CD4-positive, alpha-beta memory T cell (primary cell): ENCODE results near the gene RDH8. TPM values are rescaled to one million over a fixed set of nuclear protein-coding genes. Genes with fewer than 3 reads are reported as not detected.

Experiments
- CTCF ChIA-PET: fragments of 350-600 bp; sonication (Branson Sonifier 250); formaldehyde crosslinking; loops from one replicate; lab custom pipeline; 2021; ENCODE audit warnings: inconsistent platforms; ENCODE audit not compliant: partially characterized antibody; lab: Charles Lee
- POLR2A ChIA-PET: fragments of 350-600 bp; sonication (Branson Sonifier 250); formaldehyde crosslinking; loops from one replicate; lab custom pipeline; 2021; ENCODE audit not compliant: partially characterized antibody; lab: Charles Lee
- DNase-seq, 5 donors: peaks; one replicate each; pipeline versions ENCODE4 v3.0.0 to v3.0.0-alpha.2; 2020 to 2022; ENCODE audit warnings: mixed read lengths in 1 of 5
- H3K27ac ChIP-seq: one replicate; pipeline ENCODE4 v1.7.0; 2013; ENCODE audit warnings: low read depth, low read length
- H3K27me3 ChIP-seq: 2 replicates; pipeline ENCODE4 v1.7.0; 2013; ENCODE audit warnings: mild to moderate bottlenecking, low read length, moderate library complexity; ENCODE audit not compliant: insufficient read depth
- H3K36me3 ChIP-seq: 2 replicates; pipeline ENCODE4 v1.7.0; 2013; ENCODE audit warnings: mild to moderate bottlenecking, low read length, moderate library complexity; ENCODE audit not compliant: insufficient read depth
- H3K4me1 ChIP-seq: 2 replicates; pipeline ENCODE4 v1.7.0; 2013; ENCODE audit warnings: mild to moderate bottlenecking, low read length, moderate library complexity; ENCODE audit not compliant: insufficient read depth
- H3K4me3 ChIP-seq, 2 donors: one replicate each; pipeline ENCODE4 v1.7.0; 2013; ENCODE audit warnings: low read length in 2 of 2, mild to moderate bottlenecking in 1 of 2
- H3K9me3 ChIP-seq, 2 donors: one replicate each; pipeline ENCODE4 v1.7.0; 2013; ENCODE audit warnings: low read length in 2 of 2, control low read depth in 1 of 2; ENCODE audit not compliant: control insufficient read depth in 1 of 2
- H3K27ac Mint-ChIP-seq, 7 donors: one replicate each; pipeline ENCODE4 v1.8.0; 2020 to 2021; ENCODE audit warnings: mixed read lengths in 7 of 7, mild to moderate bottlenecking in 6 of 7, inconsistent platforms in 3 of 7, moderate library complexity in 3 of 7
- H3K27me3 Mint-ChIP-seq, 2 donors: one replicate each; pipeline ENCODE4 v1.8.0; 2020 to 2021; ENCODE audit warnings: mixed read lengths in 2 of 2
- H3K36me3 Mint-ChIP-seq, 2 donors: one replicate each; pipeline ENCODE4 v1.8.0; 2020 to 2021; ENCODE audit warnings: mixed read lengths in 2 of 2, inconsistent platforms in 1 of 2, mild to moderate bottlenecking in 1 of 2
- H3K4me1 Mint-ChIP-seq, 4 donors: one replicate each; pipeline ENCODE4 v1.8.0; 2020 to 2021; ENCODE audit warnings: mixed read lengths in 4 of 4, mild to moderate bottlenecking in 1 of 4
- H3K4me3 Mint-ChIP-seq, 8 donors: one replicate each; pipeline ENCODE4 v1.8.0; 2020 to 2021; ENCODE audit warnings: mixed read lengths in 8 of 8, mild to moderate bottlenecking in 7 of 8, moderate library complexity in 6 of 8, inconsistent platforms in 3 of 8
- H3K9me3 Mint-ChIP-seq, 8 donors: one replicate each; pipeline ENCODE4 v1.8.0; 2020 to 2021; ENCODE audit warnings: mixed read lengths in 8 of 8, mild to moderate bottlenecking in 5 of 8, inconsistent platforms in 3 of 8, moderate library complexity in 1 of 8
- intact Hi-C: fragments of 100-400 bp; cut with micrococcal nuclease; formaldehyde crosslinking; loops from one replicate; pipeline ENCODE4 v1.15.1; 2023
- polyA plus RNA-seq, 2 donors: library from polyadenylated mRNA; unstranded; fragments of 300-500 nt; fragmentation: Illumina TruSeq; gene quantifications; one replicate each; pipeline ENCODE4 v1.2.3, GENCODE V29; 2021
- total RNA-seq, 2 experiments: library from RNA; stranded (reverse); gene quantifications; one replicate each; pipeline ENCODE4 v1.2.3, GENCODE V29; 2021

The RDH8 gene
- total and polyA plus RNA-seq, 4 experiments from 2014 or later = not detected

DNA sequence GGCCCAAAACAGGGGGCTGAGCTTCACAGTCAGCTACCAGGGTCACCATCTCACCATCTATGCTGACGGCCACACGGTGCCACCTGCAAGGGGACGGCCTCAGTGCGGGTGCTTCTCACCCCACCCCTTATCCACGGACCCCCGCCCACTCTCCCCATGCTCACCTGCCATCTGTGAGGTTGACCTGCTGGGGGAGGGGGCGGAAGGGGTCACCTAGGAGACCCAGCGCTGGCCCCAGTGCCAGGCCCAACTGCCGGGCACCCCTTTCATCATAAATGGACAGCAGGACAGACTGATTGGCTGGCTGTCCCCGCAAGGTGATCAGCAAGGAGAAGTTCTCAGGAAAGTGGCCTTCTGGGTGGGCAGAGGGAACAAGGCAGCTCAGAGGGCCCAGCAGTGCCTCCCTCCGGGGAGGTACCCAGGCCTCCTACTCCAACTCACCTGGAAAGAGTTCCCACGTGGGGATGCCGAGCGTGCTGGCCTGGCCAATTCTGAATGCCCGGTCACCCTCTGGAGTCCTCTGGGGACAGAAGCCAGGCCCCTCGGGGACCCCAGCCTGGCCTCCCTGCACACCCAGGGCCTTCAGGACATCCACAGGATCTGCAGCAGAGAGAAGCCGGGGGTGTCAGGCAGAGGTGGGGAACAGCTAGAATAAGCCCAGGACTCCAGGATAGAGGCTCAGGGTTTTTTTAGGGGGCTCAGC, 7.5 kb upstream of the RDH8 start:
- intact Hi-C loops = no loop called here

DNA sequence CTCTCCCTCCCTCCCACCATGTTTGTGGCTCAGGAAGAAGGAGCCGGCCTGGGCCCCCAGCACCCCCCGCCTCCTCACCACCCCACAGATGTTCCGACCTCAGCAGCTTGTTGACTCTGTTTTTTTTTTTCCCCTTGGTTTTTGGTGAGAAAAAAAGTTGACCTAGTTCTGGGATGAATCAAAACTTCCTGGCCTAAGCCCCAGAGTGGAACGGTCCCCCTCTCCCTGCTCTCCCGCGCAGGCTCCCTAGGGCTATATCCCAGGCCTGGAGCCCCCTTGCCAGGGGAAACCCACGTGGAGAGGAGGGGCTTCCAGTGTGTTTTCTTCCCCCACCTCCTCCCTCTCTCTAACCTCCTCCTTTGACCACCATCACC, 7.0 kb upstream of the RDH8 start:
- ChIA-PET CTCF (interaction anchor here (3.4 kb wide), 1 partner anchor 21 kb away, joined by 13 read pairs; no protein-coding TSS in a partner anchor), POLR2A (no interaction called here)
- Histone ChIP-seq H3K4me1 (peaks cover 55% of the 10 kb centered on the region), H3K27ac (no peak overlapping the region), H3K27me3 (peaks cover 16% of the 10 kb centered on the region), H3K36me3 (no peaks in the 10 kb centered on the region), H3K4me3 (no peak overlapping the region), H3K9me3 (no peaks in the 10 kb centered on the region)
- Mint-ChIP-seq H3K36me3 (peaks cover 0 to 4% of the 10 kb centered on the region in 2 donors), H3K27me3 (peaks cover 45 to 48% of the 10 kb centered on the region in 2 donors), H3K9me3 (peaks cover 0 to 9% (median under 1%) of the 10 kb centered on the region in 8 donors), H3K4me1 (peaks cover 18 to 60% (median 42%) of the 10 kb centered on the region in 4 donors), H3K4me3 (peak overlapping the region; percentile 17 to 78 (median 58)), H3K27ac (peak overlapping the region in 3 of 7 donors; percentile 1 to 75 (median 47))
- peak in 3 of 5 donors; percentile 16 to 46 (median 23) for DNase-seq
- intact Hi-C loops = no loop called here

More for the DNA sequence above, 7.5 kb upstream of the RDH8 start:
- H3K27ac Mint-ChIP-seq = no peak overlapping the region
- peaks cover 18 to 56% (median 40%) of the 10 kb centered on the region in 4 donors for H3K4me1 Mint-ChIP-seq
- peaks cover 55% of the 10 kb centered on the region for H3K4me1 ChIP-seq
- peaks cover 0 to 9% (median under 1%) of the 10 kb centered on the region in 8 donors for H3K9me3 Mint-ChIP-seq
- ChIA-PET POLR2A (no interaction called here), CTCF (interaction anchor here (3.4 kb wide), 1 partner anchor 22 kb away, joined by 13 read pairs; no protein-coding TSS in a partner anchor)
- peak overlapping the region in 7 of 8 donors; percentile 17 to 78 (median 68) for H3K4me3 Mint-ChIP-seq
- H3K27ac ChIP-seq = no peak overlapping the region
- H3K27me3 ChIP-seq = peaks cover 12% of the 10 kb centered on the region
- no peaks in the 10 kb centered on the region for H3K9me3 ChIP-seq
- H3K36me3 ChIP-seq = no peaks in the 10 kb centered on the region
- peaks cover 0 to 4% of the 10 kb centered on the region in 2 donors for H3K36me3 Mint-ChIP-seq
- H3K4me3 ChIP-seq = no peak overlapping the region
- peaks cover 43 to 45% of the 10 kb centered on the region in 2 donors for H3K27me3 Mint-ChIP-seq
- no peak for DNase-seq

DNA sequence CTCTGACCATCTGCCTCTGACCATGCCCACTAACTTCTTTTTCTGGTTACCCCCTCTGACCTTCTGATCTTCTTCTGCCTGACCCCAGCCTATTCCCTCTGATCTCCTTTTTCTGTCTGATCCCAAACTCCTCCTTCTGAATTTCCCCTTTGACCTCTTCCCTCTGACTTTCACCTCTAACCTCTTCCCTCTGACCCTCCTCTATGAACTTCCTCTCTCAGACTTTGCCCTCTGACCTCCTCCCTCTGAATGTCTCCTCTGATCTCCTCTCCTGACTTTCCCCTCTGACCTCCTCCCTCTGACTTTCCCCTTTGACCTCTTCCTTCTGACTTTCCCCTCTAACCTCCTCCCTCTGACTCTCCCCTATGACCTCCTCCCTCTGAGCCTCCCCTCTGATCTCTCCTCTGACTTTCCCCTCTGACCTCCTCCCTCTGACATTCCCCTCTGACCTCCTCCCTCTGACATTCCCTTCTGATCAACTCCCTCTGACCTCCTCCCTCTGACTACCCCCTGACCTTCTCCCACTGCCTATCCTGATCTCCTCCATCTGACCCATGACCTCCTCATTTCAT, 6.4 kb upstream of the RDH8 start:
- Mint-ChIP-seq H3K27ac (peak overlapping the region in 5 of 7 donors; percentile 1 to 79 (median 47)), H3K36me3 (peaks cover 0 to 4% of the 10 kb centered on the region in 2 donors), H3K9me3 (peaks cover 0 to 9% (median under 1%) of the 10 kb centered on the region in 8 donors), H3K27me3 (peaks cover 42 to 47% of the 10 kb centered on the region in 2 donors), H3K4me1 (peaks cover 18 to 60% (median 42%) of the 10 kb centered on the region in 4 donors), H3K4me3 (peak overlapping the region in 7 of 8 donors; percentile 37 to 78 (median 61))
- POLR2A ChIA-PET = no interaction called here
- no peak for DNase-seq
- Histone ChIP-seq H3K36me3 (no peaks in the 10 kb centered on the region), H3K9me3 (no peaks in the 10 kb centered on the region), H3K4me1 (peaks cover 55% of the 10 kb centered on the region), H3K4me3 (no peak overlapping the region), H3K27ac (no peak overlapping the region), H3K27me3 (peaks cover 16% of the 10 kb centered on the region)
- intact Hi-C loops = no loop called here
- CTCF ChIA-PET = interaction anchor here (3.4 kb wide), 1 partner anchor 21 kb away, joined by 13 read pairs; no protein-coding TSS in a partner anchor

DNA sequence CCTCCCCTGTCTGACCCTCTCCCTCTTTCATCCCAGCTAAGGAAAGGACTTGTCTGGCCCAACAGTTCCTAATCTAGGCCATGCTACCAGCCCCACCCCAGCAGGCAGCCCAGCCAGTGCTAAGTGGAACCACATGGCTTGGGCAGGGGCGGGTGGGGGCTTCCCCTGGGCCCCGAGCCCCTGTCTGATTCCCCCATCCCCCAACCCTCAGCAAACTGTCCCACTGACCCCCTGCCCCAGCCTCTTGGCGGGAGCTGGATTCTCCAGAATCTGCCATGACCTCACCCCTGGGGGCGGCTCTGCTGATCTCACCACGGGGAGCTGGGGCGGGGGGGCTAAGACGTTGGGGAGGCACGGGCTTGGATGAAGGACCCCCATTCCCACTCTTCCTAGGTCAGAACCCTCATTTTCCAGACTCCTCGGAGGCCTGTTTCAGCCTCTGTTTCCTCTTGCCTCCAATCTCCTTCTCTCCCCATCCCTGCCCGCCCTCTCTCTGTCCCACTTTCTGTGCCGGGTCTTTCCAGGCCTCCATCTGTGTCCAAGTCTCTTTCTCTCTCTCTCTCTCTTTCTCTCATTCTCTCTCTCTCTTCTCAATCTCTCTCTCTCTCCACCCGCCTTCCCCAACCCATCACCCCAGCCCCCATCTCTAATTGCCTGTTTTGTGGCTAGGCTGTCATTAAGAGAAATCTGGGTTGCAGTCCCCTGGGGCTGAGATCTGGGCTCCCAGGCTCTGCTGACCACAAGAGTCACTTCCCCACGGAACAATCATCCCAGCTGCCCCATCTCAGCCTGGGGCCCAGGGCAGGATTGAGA, 5.7 kb upstream of the RDH8 start:
- Mint-ChIP-seq H3K27me3 (peaks cover 41 to 48% of the 10 kb centered on the region in 2 donors), H3K4me1 (peaks cover 18 to 57% (median 42%) of the 10 kb centered on the region in 4 donors), H3K36me3 (peaks cover 0 to 4% of the 10 kb centered on the region in 2 donors), H3K27ac (peak overlapping the region in 1 of 7 donors; percentile 60), H3K4me3 (peak overlapping the region in 6 of 8 donors; percentile 29 to 78 (median 47)), H3K9me3 (peaks cover 0 to 9% (median under 1%) of the 10 kb centered on the region in 8 donors)
- H3K27me3 ChIP-seq = peaks cover 20% of the 10 kb centered on the region
- intact Hi-C loops = no loop called here
- POLR2A ChIA-PET = no interaction called here
- H3K9me3 ChIP-seq = no peaks in the 10 kb centered on the region
- DNase-seq = no peak
- no peak overlapping the region for H3K27ac ChIP-seq
- no peak overlapping the region for H3K4me3 ChIP-seq
- no peaks in the 10 kb centered on the region for H3K36me3 ChIP-seq
- peaks cover 55% of the 10 kb centered on the region for H3K4me1 ChIP-seq
- CTCF ChIA-PET = interaction anchor here (3.4 kb wide), 1 partner anchor 20 kb away, joined by 13 read pairs; no protein-coding TSS in a partner anchor

DNA sequence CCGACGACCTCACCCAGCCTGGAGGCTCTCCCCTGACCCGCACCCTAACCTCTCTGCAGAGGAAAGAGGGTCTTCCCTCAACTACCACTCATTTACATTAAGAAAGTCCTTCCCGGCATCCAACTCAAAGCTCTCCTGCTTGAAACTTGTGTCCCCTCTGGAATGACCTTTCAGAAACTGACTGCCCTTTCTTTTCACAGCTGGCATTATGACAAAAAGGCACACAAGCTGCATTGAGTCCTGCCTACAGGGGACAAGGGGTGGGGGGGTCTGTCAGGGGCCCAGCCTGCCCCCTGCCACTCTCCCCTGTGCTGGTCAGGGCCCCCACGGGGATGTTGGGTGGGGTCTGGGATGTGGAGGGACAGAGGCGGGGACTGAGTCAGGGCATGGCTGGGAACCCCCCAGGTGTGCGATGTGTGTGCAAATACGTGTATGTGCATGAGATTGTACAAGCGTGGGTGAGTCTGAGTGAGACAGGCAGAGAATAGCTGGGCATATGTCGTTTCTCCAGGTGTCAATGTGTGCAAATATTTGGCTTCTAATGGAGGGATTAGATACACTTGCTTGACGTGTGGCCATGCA, 5.0 kb upstream of the RDH8 start:
- H3K4me1 Mint-ChIP-seq = peaks cover 18 to 50% (median 38%) of the 10 kb centered on the region in 4 donors
- H3K36me3 Mint-ChIP-seq = peaks cover 0 to 4% of the 10 kb centered on the region in 2 donors
- Histone ChIP-seq H3K36me3 (no peaks in the 10 kb centered on the region), H3K4me1 (peaks cover 52% of the 10 kb centered on the region), H3K27ac (no peak overlapping the region), H3K9me3 (no peaks in the 10 kb centered on the region), H3K27me3 (peaks cover 20% of the 10 kb centered on the region), H3K4me3 (no peak overlapping the region)
- CTCF ChIA-PET = interaction anchor here (1.1 kb wide), 1 partner anchor 8 kb away, joined by 8 read pairs; no protein-coding TSS in a partner anchor
- intact Hi-C loops = no loop called here
- H3K27me3 Mint-ChIP-seq = peaks cover 38 to 45% of the 10 kb centered on the region in 2 donors
- peak overlapping the region in 7 of 8 donors; percentile 34 to 73 (median 53) for H3K4me3 Mint-ChIP-seq
- peaks cover 0 to 7% (median under 1%) of the 10 kb centered on the region in 8 donors for H3K9me3 Mint-ChIP-seq
- POLR2A ChIA-PET = interaction anchor here (1.0 to 1.2 kb wide), 2 partner anchors 8 to 94 kb away, joined by 3 to 5 read pairs; partner anchors contain the start of gene ANGPTL6
- H3K27ac Mint-ChIP-seq = peak overlapping the region in 5 of 7 donors; percentile 0 to 74 (median 42)
- DNase-seq = no peak

DNA sequence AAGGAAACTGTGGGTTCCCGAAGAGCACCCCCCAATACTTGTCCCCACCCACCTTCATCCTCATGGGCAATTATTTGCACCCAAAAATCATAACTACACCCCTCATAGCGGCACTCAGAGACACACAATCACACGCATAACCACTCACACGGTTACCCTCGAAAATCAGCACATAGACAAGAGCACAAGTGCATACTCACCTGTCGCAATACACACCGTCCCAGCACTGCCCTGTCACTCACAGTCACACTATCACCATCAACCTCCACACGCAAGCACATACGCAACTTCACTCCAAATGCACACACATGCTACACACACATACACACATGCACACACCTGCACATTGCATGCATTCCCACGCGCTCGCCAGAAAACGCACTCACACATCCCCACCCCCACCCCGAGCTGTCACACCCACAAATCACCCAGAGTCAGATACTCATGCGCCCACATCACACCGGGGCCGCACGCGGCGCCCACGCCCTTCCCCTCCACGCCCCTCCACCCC, 3.5 kb upstream of the RDH8 start:
- peaks cover 20% of the 10 kb centered on the region for H3K27me3 ChIP-seq

More for the DNA sequence above, 3.5 kb upstream of the RDH8 start:
- Mint-ChIP-seq H3K27me3 (peaks cover 43 to 46% of the 10 kb centered on the region in 2 donors), H3K36me3 (peaks cover 0 to 1% of the 10 kb centered on the region in 2 donors), H3K9me3 (peaks cover 0 to 7% (median under 1%) of the 10 kb centered on the region in 8 donors), H3K4me3 (peak overlapping the region in 7 of 8 donors; percentile 61 to 81 (median 74)), H3K4me1 (peaks cover 15 to 38% (median 30%) of the 10 kb centered on the region in 4 donors), H3K27ac (peak overlapping the region; percentile 3 to 85 (median 43))
- CTCF ChIA-PET = interaction anchor here (0.6 to 1.1 kb wide), 3 partner anchors 9 to 11 kb away, joined by 3 to 8 read pairs (median 4); no protein-coding TSS in a partner anchor
- Histone ChIP-seq H3K9me3 (no peaks in the 10 kb centered on the region), H3K36me3 (no peaks in the 10 kb centered on the region), H3K27ac (no peak overlapping the region), H3K4me3 (no peak overlapping the region), H3K4me1 (peaks cover 39% of the 10 kb centered on the region)
- intact Hi-C loops = no loop called here
- POLR2A ChIA-PET = no interaction called here
- DNase-seq = peak in 2 of 5 donors; percentile 21 to 38
